Measurements from ENCODE around the gene FETUB. TPM values are rescaled to one million over a fixed set of nuclear protein-coding genes. Genes with fewer than 3 reads are reported as not detected.

Gene FETUB
- total RNA-seq, 1 experiment from 2014 or later, result not detected

DNA sequence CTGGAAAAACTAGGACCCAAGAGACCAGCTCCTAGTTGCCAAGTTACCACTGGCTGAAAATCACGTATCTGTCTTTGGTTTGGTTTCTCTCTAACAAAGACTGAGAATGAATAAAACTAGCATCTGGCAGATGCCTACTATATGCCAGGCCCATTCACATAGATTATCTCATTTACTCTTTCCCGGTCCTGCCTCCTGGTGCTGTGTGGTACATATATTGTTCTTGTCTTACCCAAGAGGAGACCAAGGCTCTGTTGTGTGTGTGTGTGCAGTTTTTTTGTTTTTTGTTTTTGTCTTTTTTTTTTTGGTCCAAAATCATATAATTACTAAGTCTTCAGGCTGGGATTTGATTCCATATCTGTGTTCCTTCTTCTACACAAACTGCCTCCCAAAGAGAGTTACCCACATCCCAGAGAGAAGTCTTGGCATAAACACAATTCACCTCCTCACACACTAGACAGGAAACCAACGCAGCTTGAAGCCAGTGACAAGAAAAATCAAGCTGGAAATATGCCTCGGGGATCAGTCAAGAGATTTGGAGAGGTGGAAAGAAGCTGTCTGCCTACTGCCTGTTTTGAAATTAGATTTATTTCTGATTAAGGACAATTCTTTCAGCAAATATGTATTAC, 26.4 kb upstream of the FETUB start:
- Histone ChIP-seq H3K4me3 (ENCODE audit: low read depth, low read length) (peak overlapping the region; percentile 33), H3K36me3 (ENCODE audit: control insufficient read depth, insufficient read depth, low read length) (0 out of 2 replicates have a peak, but pooled peaks cover 4% of the 10 kb centered on the region), H3K4me1 (peaks cover 14% of the 10 kb centered on the region; the same call in 1 of the 2 replicates), H3K9me3 (no peaks in the 10 kb centered on the region), H3K27me3 (replicated peaks; ENCODE audit: control insufficient read depth, insufficient read depth, low read length) (no peaks in the 10 kb centered on the region)
- BruUV-seq (replicated peaks), result no TSS peak
- DNase-seq, result no peak
- Mint-ChIP-seq H3K9me3 (ENCODE audit: unreplicated experiment) (peaks cover 5% of the 10 kb centered on the region), H3K27ac (ENCODE audit: unreplicated experiment) (peak overlapping the region; percentile 81), H3K4me3 (ENCODE audit: unreplicated experiment) (peak overlapping the region; percentile 34), H3K4me1 (ENCODE audit: low read depth, unreplicated experiment) (peaks cover 26% of the 10 kb centered on the region), H3K27me3 (ENCODE audit: insufficient read depth, unreplicated experiment) (no peaks in the 10 kb centered on the region), H3K36me3 (ENCODE audit: insufficient read depth, unreplicated experiment) (peaks cover 6% of the 10 kb centered on the region)
- POLR2A ChIA-PET, result interaction anchor here (0.5 to 1.3 kb wide), 3 partner anchors 132 to 984 kb away, joined by 3 read pairs; partner anchors contain the start of gene EIF4A2
- intact Hi-C loops (cut with micrococcal nuclease; ENCODE audit: unreplicated experiment), result loop anchor here (1.0 kb wide), 2 partner anchors 24 to 62 kb away; no protein-coding TSS in a partner anchor
- TF ChIP-seq, protein P1, sequence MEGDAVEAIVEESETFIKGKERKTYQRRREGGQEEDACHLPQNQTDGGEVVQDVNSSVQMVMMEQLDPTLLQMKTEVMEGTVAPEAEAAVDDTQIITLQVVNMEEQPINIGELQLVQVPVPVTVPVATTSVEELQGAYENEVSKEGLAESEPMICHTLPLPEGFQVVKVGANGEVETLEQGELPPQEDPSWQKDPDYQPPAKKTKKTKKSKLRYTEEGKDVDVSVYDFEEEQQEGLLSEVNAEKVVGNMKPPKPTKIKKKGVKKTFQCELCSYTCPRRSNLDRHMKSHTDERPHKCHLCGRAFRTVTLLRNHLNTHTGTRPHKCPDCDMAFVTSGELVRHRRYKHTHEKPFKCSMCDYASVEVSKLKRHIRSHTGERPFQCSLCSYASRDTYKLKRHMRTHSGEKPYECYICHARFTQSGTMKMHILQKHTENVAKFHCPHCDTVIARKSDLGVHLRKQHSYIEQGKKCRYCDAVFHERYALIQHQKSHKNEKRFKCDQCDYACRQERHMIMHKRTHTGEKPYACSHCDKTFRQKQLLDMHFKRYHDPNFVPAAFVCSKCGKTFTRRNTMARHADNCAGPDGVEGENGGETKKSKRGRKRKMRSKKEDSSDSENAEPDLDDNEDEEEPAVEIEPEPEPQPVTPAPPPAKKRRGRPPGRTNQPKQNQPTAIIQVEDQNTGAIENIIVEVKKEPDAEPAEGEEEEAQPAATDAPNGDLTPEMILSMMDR (IDR thresholded peaks at IDR 0.05; ENCODE audit: insufficient read depth in 1 of 2, low read depth in 1 of 2, low read length in 1 of 2, severe bottlenecking in 1 of 2, unreplicated experiment in 1 of 2), result no peak
- CTCF ChIA-PET, result interaction anchor here (0.7 to 3.2 kb wide), 5 partner anchors 25 to 529 kb away, joined by 3 to 14 read pairs (median 4); no protein-coding TSS in a partner anchor

GRCh38 chr3:186614266-186614596, 26.0 kb upstream of the FETUB start:
- CTCF ChIA-PET, result interaction anchor here (0.6 to 3.2 kb wide), 18 partner anchors 14 to 530 kb away, joined by 3 to 14 read pairs (median 4); partner anchors contain the start of genes DNAJB11, EIF4A2 and KNG1
- 0 out of 2 replicates have a peak, but pooled peaks cover 4% of the 10 kb centered on the region for H3K36me3 ChIP-seq (ENCODE audit: control insufficient read depth, insufficient read depth, low read length)
- BruUV-seq (replicated peaks), result no TSS peak
- POLR2A ChIA-PET, result interaction anchor here (0.5 to 1.3 kb wide), 4 partner anchors 47 to 984 kb away, joined by 3 read pairs; partner anchors contain the start of genes EIF4A2 and TBCCD1
- intact Hi-C loops (cut with micrococcal nuclease; ENCODE audit: unreplicated experiment), result loop anchor here (1.0 kb wide), 2 partner anchors 25 to 63 kb away; no protein-coding TSS in a partner anchor
- Mint-ChIP-seq H3K27ac (ENCODE audit: unreplicated experiment) (no peak overlapping the region), H3K36me3 (ENCODE audit: insufficient read depth, unreplicated experiment) (peaks cover 6% of the 10 kb centered on the region), H3K27me3 (ENCODE audit: insufficient read depth, unreplicated experiment) (no peaks in the 10 kb centered on the region), H3K9me3 (ENCODE audit: unreplicated experiment) (peaks cover under 1% of the 10 kb centered on the region), H3K4me3 (ENCODE audit: unreplicated experiment) (peak overlapping the region; percentile 10), H3K4me1 (ENCODE audit: low read depth, unreplicated experiment) (peaks cover 26% of the 10 kb centered on the region)
- no peaks in the 10 kb centered on the region for H3K27me3 ChIP-seq (replicated peaks; ENCODE audit: control insufficient read depth, insufficient read depth, low read length)
- H3K9me3 ChIP-seq, result no peaks in the 10 kb centered on the region
- TF ChIP-seq, protein P1 (IDR thresholded peaks at IDR 0.05; ENCODE audit: insufficient read depth in 1 of 2, low read depth in 1 of 2, low read length in 1 of 2, severe bottlenecking in 1 of 2, unreplicated experiment in 1 of 2), result no peak
- DNase-seq, result no peak
- H3K4me3 ChIP-seq (ENCODE audit: low read depth, low read length), result peak overlapping the region; percentile 33
- H3K4me1 ChIP-seq, result peaks cover 14% of the 10 kb centered on the region; the same call in 1 of the 2 replicates

DNA sequence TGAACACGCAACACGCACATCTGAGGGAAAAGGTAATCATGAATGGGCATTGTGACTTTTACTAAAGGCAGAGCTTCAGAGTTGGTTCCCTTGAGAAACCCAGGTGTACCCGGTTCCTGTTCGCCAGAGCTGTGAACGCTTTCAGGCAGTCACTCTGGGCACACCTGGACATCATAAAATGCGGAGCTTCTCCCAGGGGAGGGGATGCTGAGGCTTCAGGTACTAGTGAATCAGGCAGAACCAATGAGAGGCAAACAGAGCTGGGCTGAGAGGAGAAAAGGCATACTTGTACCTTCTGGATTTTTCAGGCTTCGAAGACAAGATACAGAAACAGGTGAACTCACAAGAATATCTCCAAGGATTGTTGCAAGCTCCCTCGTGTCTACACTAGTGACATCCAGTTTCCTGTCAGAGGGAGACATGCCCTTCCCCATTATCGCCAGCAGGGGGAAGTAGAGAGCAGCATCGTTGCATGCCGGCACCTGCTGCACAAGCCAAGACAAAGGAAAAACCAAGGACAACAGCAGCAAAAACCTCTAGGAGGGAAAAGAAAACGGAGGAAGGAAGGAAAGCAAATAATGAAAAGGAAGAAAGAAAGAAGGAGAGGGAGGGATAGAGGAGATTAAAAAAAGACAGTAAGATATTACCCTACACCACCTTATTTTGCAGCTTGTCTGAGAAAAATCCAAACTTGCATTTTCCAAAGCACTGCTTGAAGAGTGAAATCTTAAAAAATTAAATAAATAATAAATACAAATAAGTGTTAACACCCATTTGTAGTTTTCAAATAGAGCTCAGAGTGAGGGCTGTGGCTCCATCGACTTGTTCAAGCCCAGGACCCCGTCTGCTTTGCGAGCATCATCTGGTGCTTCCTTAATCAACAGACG, 25.4 kb upstream of the FETUB start:
- Mint-ChIP-seq H3K27me3 (ENCODE audit: insufficient read depth, unreplicated experiment) (no peaks in the 10 kb centered on the region), H3K9me3 (ENCODE audit: unreplicated experiment) (no peaks in the 10 kb centered on the region), H3K4me3 (ENCODE audit: unreplicated experiment) (peak overlapping the region; percentile 6), H3K36me3 (ENCODE audit: insufficient read depth, unreplicated experiment) (peaks cover 6% of the 10 kb centered on the region), H3K4me1 (ENCODE audit: low read depth, unreplicated experiment) (peaks cover 26% of the 10 kb centered on the region), H3K27ac (ENCODE audit: unreplicated experiment) (peak overlapping the region; percentile 6)
- intact Hi-C loops (cut with micrococcal nuclease; ENCODE audit: unreplicated experiment), result loop anchor here (1.0 kb wide), 4 partner anchors 26 to 206 kb away; no protein-coding TSS in a partner anchor
- TF ChIP-seq, protein P1 (IDR thresholded peaks at IDR 0.05; ENCODE audit: insufficient read depth in 1 of 2, low read depth in 1 of 2, low read length in 1 of 2, severe bottlenecking in 1 of 2, unreplicated experiment in 1 of 2), result peak; percentile 93 to 94
- 0 out of 2 replicates have a peak, but pooled peaks cover 4% of the 10 kb centered on the region for H3K36me3 ChIP-seq (ENCODE audit: control insufficient read depth, insufficient read depth, low read length)
- peaks cover 14% of the 10 kb centered on the region; the same call in 1 of the 2 replicates for H3K4me1 ChIP-seq
- peak; percentile 75 to 87 for DNase-seq
- peak overlapping the region; percentile 33 for H3K4me3 ChIP-seq (ENCODE audit: low read depth, low read length)
- BruUV-seq (replicated peaks), result no TSS peak
- no peaks in the 10 kb centered on the region for H3K27me3 ChIP-seq (replicated peaks; ENCODE audit: control insufficient read depth, insufficient read depth, low read length)
- ChIA-PET POLR2A (interaction anchor here (0.5 to 1.3 kb wide), 4 partner anchors 47 to 985 kb away, joined by 3 read pairs; partner anchors contain the start of genes EIF4A2 and TBCCD1), CTCF (interaction anchor here (0.6 to 3.2 kb wide), 18 partner anchors 14 to 531 kb away, joined by 3 to 14 read pairs (median 4); partner anchors contain the start of genes DNAJB11, EIF4A2 and KNG1)
- no peaks in the 10 kb centered on the region for H3K9me3 ChIP-seq
